HG03565 (cell line): ENCODE results near the gene MZT1.
"Not testable (repeated sequence)": the region's sequence is repeated elsewhere in the genome, so short reads cannot be mapped to it uniquely, and the experiment has no call there.

ENCODE experiments used
- ATAC-seq: cut with Tn5 transposase; IDR thresholded peaks from one replicate; pipeline ENCODE4 v1.9.1; 2021; ENCODE audit warnings: mild to moderate bottlenecking, moderate library complexity; ENCODE audit not compliant: unreplicated experiment

The MZT1 gene, protein sequence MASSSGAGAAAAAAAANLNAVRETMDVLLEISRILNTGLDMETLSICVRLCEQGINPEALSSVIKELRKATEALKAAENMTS

DNA sequence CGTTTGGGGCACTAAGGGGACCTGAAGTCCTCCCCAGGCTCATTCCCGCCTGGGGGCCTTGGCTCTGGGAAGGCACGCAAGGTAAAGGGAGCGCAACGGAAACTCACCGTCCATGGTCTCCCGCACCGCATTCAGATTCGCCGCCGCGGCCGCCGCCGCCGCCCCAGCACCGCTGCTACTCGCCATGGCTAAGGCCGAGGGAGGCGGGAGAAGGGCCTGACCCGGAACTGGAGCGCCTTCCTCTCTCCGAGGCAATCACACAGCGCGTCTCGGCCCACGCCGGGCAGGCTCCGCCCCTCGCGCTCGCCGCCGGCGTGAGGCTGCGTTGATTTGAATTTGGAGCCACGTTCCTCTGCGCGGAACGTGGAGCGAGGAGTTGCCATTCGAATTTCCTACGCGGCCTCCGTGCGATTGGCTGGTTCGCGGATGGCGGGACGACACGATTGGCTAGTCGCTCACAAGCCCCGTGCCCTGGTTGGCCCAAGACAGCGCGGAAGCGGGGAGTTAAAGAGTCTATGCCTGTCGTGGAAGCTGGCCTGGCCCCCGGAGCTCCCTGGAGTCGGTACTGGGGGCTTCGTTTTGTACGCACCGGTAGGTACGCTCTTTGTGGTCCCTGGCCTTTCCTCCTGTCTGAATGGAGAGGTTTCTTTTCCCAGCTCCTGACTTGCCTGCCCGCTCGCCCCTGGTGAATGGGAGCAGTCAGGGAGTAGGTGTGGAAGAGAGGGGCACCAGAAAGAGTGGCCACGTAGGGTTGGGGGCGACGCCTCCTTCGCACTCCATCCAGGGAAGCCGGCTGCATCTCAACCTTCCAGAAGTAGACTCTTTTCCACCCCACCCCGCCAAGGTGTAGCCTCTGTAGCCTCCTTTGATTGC, at the start of gene MZT1, which contains the start of gene BORA:
TSS of gene MZT1 (minus strand) at position 213 of the 873 bp plus-strand sequence. CDS start at position 186, 27 bp downstream.
TSS of gene BORA (plus strand) at position 507 of the 873 bp plus-strand sequence. CDS start 1,018 bp downstream, outside the sequence.
- peak; percentile 96 for ATAC-seq

DNA sequence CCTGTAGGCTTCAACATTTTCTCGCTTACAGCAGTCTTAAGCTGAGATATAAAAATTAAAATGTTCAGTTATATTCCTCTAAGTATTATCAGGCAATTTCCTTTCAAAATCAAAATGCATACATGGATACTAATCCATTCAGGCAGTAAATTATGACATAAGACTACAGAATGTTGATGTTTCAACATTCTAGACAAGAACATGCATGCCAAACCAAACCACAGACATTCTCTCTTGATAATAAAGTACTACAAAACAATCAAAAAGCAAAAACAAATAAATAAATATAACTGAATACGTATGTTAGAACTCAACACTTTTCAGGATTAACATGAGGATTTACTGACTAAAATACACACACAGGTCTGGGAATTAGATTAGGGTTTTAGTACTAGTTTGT, 46.6 kb upstream of the MZT1 start:
- ATAC-seq = no peak

DNA sequence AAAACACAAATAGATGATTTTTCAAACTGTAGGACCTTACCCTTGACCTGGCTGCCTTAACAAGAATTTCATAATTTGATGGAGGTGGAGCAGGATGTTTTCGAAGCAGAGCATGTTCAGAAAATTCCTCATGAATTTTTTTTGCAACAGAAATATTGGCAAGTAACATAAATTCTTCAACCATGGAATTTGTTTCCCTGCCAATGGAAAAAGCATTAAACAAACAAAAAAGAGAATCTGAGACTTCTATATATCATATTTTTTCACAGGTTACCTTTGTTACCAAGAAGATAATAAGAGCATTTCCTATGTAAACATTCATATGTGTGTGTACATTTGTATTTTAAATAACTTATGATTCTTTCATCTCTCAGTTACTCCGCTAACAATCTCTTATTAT, 36.0 kb upstream of the MZT1 start:
- ATAC-seq = no peak

DNA sequence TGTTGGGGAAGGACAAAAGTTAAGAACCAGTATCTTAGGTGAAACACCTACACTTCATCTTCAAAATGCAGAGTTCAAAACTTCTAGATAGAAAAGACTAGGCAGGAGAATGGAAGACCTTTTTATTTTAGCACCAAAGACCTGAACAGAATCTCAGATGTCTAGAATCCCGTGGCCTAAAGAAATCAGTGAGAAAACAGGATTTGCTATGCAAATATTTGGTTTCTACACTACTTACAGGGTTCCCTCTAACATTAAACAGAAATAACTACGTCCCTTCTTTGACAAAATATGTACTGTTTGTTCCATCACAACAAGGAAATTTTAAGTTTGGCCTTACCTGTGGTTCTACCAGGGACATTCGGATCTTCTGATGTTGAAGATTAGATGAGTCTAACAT, 32.8 kb upstream of the MZT1 start:
- no peak for ATAC-seq

DNA sequence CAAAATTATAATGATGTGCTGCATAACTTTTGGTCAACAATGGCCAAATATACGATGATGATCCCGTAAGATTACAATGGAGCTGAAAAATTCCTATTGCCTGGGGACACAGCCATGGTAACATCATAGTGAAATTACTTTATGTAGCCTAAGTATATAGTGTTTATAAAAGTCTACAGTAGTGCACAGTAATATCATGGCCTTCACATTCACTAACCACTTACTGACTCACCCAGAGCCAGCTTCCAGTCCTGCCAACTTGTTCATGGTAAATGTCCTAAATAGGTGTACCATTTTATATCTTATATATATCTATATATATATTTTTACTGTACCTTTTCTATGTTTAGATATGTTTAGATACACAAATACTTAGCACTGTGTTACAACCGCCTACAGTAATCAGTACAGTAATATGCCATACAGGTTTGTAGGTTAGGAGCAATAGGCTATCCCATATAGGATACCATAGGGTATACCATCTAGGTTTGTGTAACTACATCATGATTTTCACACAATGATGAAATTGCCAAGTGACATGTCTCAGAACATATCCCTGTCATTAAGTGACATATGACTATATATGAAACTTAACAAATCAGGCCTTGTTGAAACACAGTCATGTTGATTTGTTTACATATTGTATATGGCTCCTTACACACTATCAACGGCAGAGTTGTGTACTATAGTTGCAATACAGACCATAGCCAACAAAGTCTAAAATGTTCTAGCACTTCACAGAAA, 30.5 kb upstream of the MZT1 start:
- ATAC-seq = no peak

DNA sequence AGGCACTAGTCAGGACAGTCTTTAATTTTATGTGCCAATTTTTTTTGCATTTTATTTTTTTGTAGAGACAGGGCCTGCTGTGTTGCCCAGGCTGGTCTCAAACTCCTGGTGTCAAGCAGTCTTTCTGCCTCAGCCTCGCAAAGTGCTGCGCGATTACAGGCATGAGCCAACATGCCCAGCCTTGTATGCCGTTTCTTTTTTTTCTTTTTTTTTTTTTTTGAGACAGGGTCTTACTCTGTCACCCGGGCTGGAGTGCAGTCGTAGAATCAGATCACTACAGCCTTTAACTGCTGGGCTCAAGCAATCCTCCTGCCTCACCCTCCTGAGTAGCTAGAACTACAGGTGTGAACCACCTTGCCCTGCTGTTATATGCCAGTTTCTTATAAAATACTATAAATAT, 26.7 kb upstream of the MZT1 start:
- ATAC-seq = no peak

DNA sequence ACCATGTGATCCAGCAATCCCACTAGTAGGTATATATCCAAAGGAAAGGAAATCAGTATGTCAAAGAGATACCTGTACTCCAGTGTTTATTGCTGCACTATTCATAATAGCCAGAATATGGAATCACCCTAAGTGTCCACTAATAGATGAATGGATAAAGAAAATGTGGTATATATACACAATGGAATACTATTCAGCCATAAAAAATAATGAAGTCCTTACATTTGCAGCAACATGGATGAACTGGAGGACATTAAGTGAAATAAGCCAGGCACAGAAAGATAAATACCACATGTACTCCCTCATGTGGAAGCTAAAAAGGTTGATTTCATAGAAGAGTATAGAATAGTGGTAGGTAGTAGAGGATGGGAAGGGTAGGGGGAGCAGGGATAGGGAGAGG, 23.8 kb upstream of the MZT1 start:
- no peak for ATAC-seq

DNA sequence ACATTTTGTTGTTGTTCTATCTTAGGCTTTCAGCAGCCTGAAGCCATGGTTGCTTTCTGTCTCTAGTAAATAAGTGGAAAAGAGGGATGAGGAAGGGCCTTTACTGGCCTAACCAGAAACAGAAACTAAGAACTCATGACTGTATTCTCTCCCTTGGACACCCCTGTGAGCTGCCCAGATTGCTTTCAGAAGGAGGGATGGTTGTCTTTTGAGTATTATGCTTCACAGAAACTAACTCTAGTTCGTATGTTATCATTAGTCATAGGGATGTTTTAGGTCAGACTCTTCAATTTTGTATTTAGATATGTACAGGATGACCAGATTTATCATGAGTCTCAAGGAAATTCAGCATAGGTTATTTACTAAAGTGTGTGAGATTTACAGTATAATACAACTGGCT, 17.8 kb upstream of the MZT1 start:
- ATAC-seq = no peak

DNA sequence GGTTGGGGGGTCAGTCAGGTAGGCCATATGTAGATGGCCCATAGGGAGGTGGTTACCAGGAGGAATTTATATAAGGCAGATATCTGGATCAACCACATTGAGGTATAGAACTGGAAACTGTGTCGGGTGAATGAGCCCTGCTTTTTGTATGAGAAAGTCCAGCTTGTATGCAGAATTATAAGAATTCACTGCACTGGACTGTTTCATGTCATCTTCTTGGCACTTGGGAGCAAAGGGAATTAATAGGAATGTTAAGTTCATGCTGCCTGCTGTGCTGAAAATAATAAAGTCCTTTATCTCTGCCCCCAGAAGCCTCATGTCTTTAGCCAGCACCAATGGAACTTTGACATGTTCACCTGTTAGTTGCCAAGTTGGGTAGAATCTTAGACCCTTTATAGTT, 12.6 kb upstream of the MZT1 start:
- no peak for ATAC-seq

DNA sequence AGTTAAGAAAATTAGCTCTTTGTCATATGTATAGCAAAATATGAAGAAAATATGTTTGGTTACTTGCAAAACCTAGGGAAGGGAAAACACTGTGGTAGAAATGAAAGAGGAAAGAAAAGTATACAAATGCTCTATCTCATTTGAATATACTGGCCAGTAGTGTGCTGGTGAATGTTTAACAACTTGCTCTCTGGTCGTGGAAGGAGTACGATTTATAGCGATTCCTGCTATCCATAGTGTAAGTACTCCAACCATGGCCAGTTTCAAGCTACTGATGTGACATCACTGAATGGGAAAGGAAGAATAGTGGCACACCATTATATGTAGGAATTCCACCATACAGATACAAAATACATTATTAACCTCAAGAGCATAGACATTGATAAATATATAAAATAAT, 9.6 kb upstream of the MZT1 start:
- no peak for ATAC-seq

DNA sequence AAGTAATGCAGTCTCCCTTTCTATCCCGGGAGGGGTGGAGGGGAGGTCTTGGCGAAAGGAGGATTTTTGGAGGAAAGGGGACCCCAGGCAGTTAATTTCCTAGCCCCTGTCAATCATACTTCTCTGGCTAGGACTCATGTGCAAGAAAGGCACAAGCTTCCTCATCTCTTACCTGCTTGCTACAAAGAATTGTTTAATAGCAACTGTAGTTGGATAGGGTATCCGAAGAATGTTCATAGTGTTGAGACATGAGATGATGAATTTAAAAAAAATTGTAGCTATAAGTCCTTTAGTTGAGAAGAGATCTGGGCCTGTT, 819 bp upstream of the MZT1 start:
- ATAC-seq = no peak

DNA sequence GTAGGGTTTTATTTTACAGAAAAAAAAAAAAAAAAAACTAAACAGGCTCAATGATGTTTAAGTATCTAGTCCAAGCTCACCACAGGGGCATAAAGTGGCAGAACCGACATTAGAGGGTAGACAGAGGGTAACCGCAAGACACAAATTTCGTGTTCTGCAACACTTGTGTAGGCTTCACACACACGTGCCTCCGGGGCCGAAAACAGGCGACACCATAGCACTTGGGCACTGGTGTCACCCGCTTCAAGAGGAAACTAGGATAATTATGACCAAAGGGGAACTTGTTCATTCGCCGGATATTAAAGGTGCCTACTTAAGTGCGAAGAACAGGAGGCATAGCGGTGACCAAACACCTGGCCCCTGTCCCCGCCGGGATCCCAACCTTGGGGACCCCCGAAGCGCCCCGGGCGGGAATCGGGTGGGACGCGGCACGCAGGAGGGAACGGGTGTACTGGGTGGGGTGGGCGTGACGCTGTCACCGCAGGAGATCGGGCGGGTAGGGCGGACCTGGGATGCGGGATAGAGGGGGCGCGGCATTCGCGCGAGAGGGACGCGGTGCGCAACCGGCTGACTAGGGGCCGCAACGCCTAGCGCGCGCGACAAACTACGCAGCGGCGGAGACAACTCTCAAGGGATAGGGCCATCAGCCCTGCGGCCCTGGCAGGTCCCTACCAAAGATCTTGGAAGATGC, 558 bp downstream of the MZT1 start:
- ATAC-seq = peak; percentile 12

DNA sequence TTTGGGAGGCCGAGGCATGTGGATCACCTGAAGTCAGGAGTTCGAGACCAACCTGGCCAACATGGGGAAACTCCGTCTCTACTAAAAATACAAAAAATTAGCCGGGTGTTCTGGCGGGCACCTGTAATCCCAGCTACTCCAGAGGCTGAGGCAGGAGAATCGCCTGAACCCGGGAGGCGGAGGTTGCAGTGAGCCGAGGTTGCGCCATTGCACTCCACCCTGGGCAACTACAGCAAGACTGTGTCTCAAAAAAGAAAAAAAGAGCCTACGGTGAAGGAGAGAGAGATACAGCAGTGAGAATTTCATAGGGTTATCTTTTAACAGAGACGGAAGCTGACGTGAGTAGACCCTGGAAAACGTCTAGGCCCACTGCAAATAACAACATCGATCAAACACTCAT, 1.2 kb downstream of the MZT1 start:
- not testable (repeated sequence) for ATAC-seq

DNA sequence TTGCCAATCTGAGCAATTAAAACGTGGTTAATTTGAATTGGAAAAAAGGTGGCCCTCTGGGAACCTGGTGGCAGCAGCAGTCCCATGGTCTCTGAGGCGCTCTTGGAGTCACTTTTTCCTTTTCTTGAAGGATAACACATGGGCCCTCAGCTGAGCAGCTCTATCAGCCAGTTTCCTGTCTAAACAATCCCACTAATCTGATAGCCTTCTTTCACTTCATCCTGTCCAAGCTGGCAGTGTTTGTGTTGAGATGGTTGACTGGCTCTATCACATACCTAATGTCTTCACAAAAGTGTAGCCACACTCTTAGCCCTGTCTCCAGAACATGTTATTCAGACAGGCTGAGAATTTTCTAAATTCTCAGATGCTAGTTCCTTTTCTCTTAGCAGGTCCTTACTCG, 10.7 kb downstream of the MZT1 start:
- ATAC-seq = no peak

DNA sequence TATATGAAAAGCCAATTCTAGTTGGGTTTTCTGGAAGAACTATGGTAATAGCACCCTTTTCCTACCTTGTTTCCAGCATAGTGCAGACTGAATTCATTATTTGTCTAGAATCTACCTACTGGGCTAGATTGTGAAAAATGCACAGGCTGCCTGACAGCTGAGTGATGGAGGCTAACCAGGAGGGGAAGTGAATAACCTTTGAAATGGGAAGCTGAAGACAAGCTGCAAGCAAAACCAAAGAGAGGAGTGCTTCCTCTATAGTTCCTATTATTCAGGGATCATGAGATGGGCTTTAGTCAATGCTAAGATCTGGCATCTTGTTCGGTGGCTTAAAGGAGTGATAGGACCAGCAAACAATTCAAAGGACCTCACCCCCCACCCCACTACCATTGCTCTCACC, 26.9 kb downstream of the MZT1 start:
- no peak for ATAC-seq

DNA sequence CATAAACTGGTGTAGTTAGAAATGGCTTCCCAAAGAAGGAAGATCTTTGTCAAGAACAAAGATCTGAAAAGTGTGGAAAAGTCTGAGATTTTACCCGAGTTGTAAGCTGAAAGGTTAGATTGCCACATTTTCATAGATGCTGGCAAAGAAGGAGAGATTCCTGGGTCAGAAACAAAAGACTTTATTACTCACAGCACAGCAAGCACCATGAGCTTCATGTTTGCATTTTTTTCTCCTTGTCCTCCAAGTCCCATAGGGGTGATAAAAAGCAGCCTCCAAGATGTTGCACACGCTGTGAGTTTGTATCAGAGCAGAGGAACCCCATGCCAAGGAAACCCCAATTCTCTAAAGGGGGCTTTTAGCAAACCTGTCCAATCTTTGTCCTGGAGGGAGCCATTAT, 29.3 kb downstream of the MZT1 start:
- no peak for ATAC-seq

DNA sequence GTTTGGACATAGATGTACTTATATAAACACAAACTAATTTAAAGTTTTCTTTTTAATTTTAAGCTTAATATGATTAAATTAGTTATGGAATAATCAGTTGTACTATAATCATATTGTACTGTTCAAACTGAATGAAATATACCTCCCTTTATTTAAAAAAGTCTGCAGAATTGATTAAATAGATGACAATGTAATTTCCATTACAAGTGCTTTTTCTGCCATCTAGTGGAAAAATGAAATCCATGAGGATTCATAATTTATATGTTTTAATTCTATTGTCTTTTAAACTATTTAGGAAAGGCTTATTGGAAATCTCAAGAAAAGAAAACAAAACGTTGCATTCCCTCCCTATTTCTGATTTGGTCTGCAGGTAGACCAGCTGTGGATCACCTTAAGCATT, 30.9 kb downstream of the MZT1 start:
- no peak for ATAC-seq

DNA sequence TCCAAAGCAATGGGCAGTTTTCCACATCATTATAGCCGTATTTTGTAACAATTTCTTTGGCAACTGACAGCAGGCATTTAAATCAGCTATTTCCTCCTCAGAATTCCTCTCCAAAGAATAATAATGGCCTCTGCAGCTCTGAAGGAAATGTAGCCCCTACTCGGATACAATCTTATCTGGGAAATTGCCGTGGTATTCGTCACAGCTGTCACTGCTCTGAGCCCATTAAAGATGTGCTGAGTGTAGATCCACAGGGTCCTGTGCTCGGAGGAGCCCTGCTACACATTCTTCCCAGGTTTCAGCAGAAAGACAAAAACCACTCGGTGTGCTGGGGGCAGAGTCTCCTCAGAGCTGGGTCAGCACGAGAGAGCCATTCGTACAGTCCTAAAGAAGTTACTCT, 33.1 kb downstream of the MZT1 start:
- no peak for ATAC-seq

DNA sequence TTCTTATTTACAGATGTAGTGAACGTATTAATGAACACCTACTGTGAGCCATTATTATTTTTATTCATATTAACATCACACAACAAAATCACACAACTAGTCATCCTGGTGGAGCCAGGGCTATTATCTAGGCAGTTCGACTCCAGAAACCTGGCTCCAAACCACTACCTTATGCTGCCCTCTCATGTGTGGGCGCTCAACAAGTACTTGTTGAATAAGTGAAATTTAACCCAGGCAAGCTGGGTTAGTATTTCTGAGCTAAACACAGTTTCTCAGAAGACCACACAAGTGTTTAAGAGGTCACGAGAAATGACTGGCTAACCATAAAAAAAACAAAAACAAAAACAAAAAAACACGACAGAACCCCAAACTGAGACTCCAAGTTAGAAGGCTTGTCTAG, 33.6 kb downstream of the MZT1 start:
- ATAC-seq = no peak

DNA sequence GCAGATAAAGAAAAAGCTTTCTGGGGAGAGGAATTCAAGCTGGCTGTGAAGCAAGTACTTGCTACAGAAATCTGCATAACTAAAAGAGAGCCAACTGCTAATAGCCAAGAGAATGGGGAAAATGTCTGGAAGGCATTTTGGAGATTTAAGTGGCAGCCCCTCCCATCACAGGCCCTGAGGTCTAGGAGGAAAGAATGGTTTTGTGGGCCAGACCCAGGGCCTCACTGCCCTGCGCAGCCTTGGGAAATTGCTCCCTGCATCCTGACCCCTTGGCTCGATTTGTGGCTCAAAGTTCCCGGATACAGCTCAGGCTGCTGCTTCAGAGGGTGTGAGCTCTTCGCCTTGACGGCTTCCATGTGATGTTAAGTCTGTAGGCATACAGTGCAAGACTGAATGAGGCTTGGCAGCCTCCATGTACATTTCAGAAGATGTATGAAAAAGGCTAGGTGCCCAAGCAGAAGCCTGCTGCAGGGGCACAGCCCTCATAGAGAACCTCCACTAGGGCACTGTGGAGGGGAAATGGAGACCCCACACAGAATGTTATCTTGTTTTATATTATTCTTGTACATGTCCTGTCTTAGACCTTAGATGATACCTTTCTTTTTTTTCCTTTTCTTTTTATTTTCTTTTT, 34.4 kb downstream of the MZT1 start:
- ATAC-seq = no peak

DNA sequence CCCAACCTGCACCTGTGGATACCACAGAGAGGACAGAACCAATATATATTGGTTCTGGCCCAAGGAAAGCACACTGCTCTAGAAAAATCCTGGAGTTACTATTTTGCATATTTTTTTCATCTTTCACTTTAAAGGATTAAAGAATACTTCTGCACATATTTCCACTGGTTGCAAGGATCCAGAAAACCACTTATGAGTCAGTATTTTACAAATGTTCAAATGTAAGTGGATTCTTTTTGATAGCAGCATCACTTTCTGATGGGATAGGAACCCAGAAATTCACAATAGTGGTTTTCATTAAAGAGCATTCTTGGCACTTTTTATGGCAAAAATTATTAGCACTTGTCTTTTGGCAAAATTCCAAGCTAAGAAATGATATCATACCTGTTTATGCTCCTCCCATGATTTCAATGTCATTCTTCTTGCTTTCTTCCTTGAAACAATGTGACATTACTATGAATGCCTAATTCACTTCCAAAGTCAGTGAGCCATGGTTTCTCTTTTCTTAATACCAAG, 38.2 kb downstream of the MZT1 start:
- no peak for ATAC-seq
